GM19467 (cell line): Measurements from ENCODE around the gene RGL1.

Experiments used
- ATAC-seq: cut with Tn5 transposase; IDR thresholded peaks from one replicate; pipeline ENCODE4 v1.9.1; 2021; ENCODE audit warnings: mild to moderate bottlenecking, moderate library complexity; ENCODE audit not compliant: unreplicated experiment

RGL1 gene

GRCh38 chr1:183911285-183911684 lies 106.4 kb downstream of the RGL1 start:
- peak; percentile 75 for ATAC-seq

GRCh38 chr1:183912265-183912886 lies 107.5 kb downstream of the RGL1 start:
- peak; percentile 45 for ATAC-seq

- no peak for ATAC-seq
Observed at GRCh38 chr1:183913567-183913993, 108.7 kb downstream of the RGL1 start.

GRCh38 chr1:183914276-183914675 lies 109.4 kb downstream of the RGL1 start:
- ATAC-seq, result no peak

- no peak for ATAC-seq
Observed at GRCh38 chr1:183914891-183915290, 110.0 kb downstream of the RGL1 start.

- no peak for ATAC-seq
Observed at GRCh38 chr1:183915625-183916510, 110.9 kb downstream of the RGL1 start.

- no peak for ATAC-seq
Observed at GRCh38 chr1:183916574-183916973, 111.7 kb downstream of the RGL1 start.

- no peak for ATAC-seq
Observed at GRCh38 chr1:183918589-183918988, 113.7 kb downstream of the RGL1 start.

GRCh38 chr1:183920651-183921050 lies 115.7 kb downstream of the RGL1 start:
- no peak for ATAC-seq

- no peak for ATAC-seq
Observed at GRCh38 chr1:183922197-183922596, 117.3 kb downstream of the RGL1 start.

- ATAC-seq, result no peak
Observed at GRCh38 chr1:183925947-183926346, 121.0 kb downstream of the RGL1 start.

GRCh38 chr1:183926983-183927382 lies 122.1 kb downstream of the RGL1 start:
- ATAC-seq, result no peak

GRCh38 chr1:183931646-183932271 lies 126.8 kb downstream of the RGL1 start:
- no peak for ATAC-seq

- no peak for ATAC-seq
Observed at GRCh38 chr1:183932412-183932811, 127.5 kb downstream of the RGL1 start.

- ATAC-seq, result no peak
Observed at GRCh38 chr1:183933528-183934179, 128.7 kb downstream of the RGL1 start.

GRCh38 chr1:183934314-183934713 lies 129.4 kb downstream of the RGL1 start:
- ATAC-seq, result no peak

GRCh38 chr1:183936009-183936408 lies 131.1 kb downstream of the RGL1 start:
- no peak for ATAC-seq

GRCh38 chr1:183936791-183937190 lies 131.9 kb downstream of the RGL1 start:
- no peak for ATAC-seq

GRCh38 chr1:183937611-183938010 lies 132.7 kb downstream of the RGL1 start:
- ATAC-seq, result no peak

- ATAC-seq, result no peak
Observed at GRCh38 chr1:183941001-183941400, 136.1 kb downstream of the RGL1 start.
